BE2C (cell line): Measurements from ENCODE around the gene SLC7A7.

ENCODE experiments used
- DNase-seq: peaks from one replicate; pipeline ENCODE4 v3.0.0-alpha.2; 2020
- H3K27me3 ChIP-seq: fragments of 250-450 bp; sonication (Bioruptor Pico); 2 replicates; pipeline ENCODE4 v1.5.1; 2020; ENCODE audit warnings: mild to moderate bottlenecking
- H3K36me3 ChIP-seq: fragments of 250-450 bp; sonication (Bioruptor Pico); 2 replicates; pipeline ENCODE4 v1.5.1; 2020; ENCODE audit warnings: mild to moderate bottlenecking
- H3K4me1 ChIP-seq: fragments of 250-450 bp; sonication (Bioruptor Pico); 2 replicates; pipeline ENCODE4 v1.5.1; 2020
- H3K4me3 ChIP-seq: 2 replicates; pipeline ENCODE4 v1.5.1; 2011; ENCODE audit warnings: low read depth, low read length
- H3K9me3 ChIP-seq: fragments of 250-450 bp; sonication (Bioruptor Pico); 2 replicates; pipeline ENCODE4 v1.5.1; 2020
- CTCF ChIP-seq: IDR thresholded peaks from 2 replicates; pipeline ENCODE4 v1.5.1; 2012; ENCODE audit warnings: mild to moderate bottlenecking, low read depth, low read length

The SLC7A7 gene

GRCh38 chr14:22723815-22724214 lies 91.4 kb downstream of the SLC7A7 start:
- no peak for TF ChIP-seq CTCF
- Histone ChIP-seq H3K4me1 (no peaks in the 10 kb centered on the region), H3K36me3 (no peaks in the 10 kb centered on the region), H3K9me3 (no peaks in the 10 kb centered on the region), H3K4me3 (no peak overlapping the region), H3K27me3 (peaks cover 27% of the 10 kb centered on the region)
- no peak for DNase-seq
